Activated CD4-positive, alpha-beta T cell treated with anti-CD3 and anti-CD28 coated beads, Interleukin-2, Interleukin-6, amounts not matched to agents 100 ng/mL and 50 ng/mL, durations not matched to agents 16 hours and 8 hours (primary cell): ENCODE data around the gene KRT33B.
"Not testable (repeated sequence)": the region's sequence is repeated elsewhere in the genome, so short reads cannot be mapped to it uniquely, and the experiment has no call there.

Source experiments
- DNase-seq: peaks from one replicate; pipeline ENCODE4 v3.0.0-alpha.2; 2020

Gene KRT33B

GRCh38 chr17:41393294-41393693 lies 23.7 kb upstream of the KRT33B start:
- no peak for DNase-seq

DNA sequence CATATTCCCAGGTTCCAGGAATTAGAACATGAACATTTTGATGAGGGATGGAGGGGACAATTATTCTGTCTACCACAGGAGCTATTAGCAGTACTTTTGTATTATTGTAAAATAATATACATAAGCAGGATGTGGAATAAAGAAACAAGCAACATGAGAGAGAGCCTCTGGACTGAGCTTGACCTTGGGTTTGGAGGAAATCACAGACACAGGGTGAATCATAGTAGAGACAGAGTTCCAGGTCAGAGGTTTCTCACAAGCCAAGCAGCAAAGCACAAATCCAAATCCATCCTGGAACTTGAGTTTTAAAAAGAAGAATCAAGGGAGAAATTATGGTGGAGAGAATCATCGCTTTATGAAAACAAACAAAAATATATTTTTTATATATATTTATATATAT lies 22.7 kb upstream of the KRT33B start:
- no peak for DNase-seq

DNA sequence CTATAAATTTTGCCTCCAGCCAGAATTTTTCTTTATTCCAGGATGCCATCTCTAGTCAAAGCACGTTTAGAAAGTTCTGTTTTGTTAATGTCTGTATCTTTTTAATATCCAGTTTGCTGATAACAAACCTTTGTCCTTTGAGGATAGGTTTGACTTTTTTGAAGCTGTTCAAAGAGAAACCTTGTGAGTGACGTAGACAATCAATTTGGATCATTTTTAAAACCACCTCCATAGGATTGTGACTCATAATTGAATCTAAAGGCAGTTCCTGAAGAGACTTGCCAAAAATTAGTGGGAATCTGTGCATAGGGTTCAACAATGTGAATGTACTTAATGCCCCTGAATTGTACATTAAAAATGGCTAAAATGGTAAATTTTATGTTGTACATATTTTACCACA lies 21.9 kb upstream of the KRT33B start:
- no peak for DNase-seq

DNA sequence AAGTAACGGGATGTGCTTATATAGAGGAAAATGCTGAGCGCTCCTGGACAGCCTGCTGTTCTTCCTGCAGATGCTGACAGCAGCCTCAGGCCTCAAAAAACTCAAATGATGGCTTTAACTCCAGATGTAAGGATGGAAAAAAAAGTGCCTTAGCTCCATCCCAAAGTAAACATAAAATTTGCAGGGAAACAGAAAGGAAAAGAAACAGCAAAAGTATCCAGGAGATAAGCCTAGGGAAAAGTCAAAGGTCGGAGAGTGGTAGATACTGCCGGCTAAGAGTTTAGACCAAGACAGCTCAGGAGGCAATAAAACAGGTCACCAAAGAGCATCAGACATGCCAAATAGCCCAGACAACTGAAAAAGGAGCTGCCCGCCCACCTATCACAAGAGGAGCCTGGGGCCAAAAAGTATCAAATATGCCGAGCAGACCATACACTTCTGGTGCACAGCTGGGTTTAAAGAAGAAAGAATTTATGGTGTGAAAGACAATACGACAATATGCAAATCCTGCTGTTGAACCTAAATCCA lies 20.9 kb upstream of the KRT33B start:
- no peak for DNase-seq

- no peak for DNase-seq
Observed at GRCh38 chr17:41387670-41388069, 18.1 kb upstream of the KRT33B start.

DNA sequence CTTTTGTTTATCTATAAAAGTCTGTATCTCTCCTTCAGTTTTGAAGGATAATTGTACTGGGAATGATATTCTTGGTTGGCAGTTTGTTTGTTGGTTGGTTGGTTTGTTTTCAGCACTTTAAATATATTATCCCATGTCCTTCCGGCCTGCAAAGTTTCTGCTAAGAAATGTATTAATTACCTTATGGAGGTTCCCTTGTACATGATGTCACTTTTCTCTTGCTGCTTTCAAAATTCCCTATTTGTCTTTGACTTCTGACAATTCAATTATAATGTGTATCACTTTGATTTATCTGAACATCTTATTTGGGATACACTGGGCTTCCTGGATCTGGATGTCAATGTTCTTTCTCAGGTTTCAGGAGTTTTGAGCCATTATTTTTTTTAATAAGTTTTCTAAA lies 16.6 kb upstream of the KRT33B start:
- DNase-seq: no peak

DNA sequence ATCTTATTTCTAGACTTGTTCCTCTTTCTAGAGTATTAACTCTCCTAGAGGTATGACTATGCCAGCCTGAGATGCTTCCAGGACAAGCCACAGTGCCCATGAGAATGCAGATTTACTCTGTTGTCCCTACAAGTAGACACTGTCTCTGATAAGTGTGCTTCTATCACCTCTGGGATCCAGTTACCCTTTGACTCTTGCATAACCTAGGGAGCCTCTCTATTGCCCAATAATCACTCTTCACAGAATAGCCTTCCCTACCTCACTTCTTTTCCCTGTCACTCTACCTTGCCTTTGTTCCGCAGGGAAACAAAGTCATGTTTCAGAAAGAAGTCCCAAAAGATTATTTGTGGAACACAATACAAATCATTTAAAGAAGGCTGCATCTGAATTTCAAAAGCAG lies 14.1 kb upstream of the KRT33B start:
- DNase-seq: no peak

GRCh38 chr17:41382394-41382793 lies 12.8 kb upstream of the KRT33B start:
- DNase-seq: no peak

- DNase-seq: not testable (repeated sequence)
Observed at GRCh38 chr17:41381943-41382342, 12.3 kb upstream of the KRT33B start, which contains the start of gene KRT34. Gene KRT34 (minus strand): TSS chr17:41382306. CDS start chr17:41382246, 60 bp downstream.

DNA sequence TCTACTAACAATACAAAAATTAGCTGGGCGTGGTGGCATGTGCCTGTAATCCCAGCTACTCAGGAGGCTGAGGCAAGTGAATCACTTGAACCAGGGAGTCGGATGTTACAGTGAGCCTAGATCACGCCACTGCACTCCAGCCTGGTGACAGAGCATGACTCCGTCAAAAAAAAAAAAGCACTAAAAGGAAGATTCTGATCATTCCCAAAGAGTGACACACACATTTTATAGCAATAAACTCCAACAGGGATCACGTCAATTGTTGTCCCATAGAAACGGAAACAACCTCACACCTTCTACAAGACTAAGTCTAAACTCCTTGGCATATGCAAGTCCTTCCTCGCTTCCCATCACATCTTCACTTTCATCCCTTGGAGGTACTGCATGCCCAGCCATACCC lies 10.5 kb upstream of the KRT33B start:
- DNase-seq: not testable (repeated sequence)

DNA sequence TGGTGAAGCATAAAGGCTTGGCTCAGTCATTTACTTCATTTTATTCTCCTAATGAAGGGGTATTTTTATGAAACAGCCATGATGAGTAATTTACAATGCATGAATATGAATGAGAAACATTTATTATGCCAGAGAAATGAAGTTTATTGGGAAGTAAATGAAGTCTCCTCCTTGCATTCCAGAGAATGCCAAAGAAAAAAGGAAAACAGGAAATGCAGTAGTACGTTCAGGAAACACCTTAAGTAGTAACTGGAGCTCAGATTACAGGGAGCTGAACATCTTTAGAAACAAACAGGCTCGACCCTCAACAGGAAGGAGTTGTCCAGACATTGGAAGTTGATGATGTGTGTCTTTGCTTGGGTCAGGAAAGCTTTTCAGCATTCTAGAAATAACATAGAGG lies 7.9 kb upstream of the KRT33B start:
- no peak for DNase-seq

- DNase-seq: no peak
Observed at GRCh38 chr17:41369023-41369422, 590 bp downstream of the KRT33B start.

DNA sequence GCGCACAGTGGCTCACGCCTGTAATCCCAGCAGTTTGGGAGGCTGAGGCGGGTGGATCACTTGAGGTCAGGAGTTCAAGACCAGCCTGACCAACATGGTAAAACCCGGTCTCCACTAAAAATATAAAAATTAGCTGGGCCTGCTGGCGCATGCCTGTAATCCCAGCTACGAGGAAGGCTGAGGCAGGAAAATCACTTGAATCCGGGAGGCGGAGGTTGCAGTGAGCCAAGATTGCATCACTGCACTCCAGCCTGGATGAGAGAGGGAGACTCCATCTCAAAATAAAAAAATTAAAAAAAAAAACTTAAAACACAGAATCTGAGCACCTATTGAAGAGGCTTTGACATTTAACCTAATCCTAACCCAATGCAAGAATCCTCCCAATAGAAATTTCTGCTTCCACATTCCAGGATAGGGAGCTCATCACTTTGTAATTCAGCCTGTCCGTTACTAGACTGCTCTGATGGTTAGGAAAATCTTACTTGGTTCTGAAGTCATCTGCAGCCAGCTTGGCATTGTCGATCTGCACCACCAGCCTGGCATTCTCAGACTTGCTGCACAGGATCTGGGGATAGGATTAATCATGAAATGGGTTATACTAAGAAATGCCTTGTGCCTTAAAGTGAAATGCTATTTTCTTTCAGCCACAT lies 2.1 kb downstream of the KRT33B start:
- no peak for DNase-seq

GRCh38 chr17:41366070-41366469 lies 3.5 kb downstream of the KRT33B start:
- DNase-seq: no peak

DNA sequence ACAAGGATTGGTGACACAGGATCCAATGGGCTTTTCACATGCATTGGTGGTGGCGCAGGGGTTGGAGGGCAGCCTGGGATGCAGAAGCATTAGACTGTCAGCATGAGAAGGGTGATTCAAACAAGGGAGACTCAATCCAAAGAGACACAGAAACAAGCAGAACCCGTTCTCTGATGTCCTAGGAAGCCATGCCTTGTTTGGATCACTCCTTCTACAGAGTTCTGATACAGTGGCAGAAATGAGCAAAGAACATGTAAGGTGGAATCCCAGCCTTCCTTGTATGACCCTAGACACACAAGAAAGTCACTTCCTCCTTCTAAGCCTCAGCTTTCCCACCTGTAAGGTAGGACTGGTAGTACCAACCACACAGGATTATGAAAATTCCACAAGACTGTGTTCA lies 5.7 kb downstream of the KRT33B start:
- DNase-seq: no peak

- no peak for DNase-seq
Observed at GRCh38 chr17:41360296-41360995, 9.2 kb downstream of the KRT33B start.

DNA sequence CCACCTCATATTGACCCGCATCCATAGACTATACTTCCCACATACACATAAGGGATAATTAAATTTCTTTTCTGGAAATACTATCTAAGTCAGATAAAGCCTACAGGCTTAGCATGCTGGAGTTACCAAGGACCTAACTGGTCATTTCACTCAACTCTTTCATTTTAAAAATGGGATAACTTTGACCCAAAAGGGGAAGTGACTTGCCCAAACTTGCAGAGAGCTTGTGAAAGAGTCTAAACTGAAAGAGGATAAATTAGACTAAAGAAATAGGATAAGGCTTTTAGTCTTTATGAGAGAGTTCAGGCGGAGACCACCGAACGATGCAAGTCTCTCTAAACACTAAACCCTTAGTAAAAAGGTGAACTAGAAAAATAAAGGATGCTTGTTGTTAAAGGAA lies 15.1 kb downstream of the KRT33B start:
- no peak for DNase-seq

DNA sequence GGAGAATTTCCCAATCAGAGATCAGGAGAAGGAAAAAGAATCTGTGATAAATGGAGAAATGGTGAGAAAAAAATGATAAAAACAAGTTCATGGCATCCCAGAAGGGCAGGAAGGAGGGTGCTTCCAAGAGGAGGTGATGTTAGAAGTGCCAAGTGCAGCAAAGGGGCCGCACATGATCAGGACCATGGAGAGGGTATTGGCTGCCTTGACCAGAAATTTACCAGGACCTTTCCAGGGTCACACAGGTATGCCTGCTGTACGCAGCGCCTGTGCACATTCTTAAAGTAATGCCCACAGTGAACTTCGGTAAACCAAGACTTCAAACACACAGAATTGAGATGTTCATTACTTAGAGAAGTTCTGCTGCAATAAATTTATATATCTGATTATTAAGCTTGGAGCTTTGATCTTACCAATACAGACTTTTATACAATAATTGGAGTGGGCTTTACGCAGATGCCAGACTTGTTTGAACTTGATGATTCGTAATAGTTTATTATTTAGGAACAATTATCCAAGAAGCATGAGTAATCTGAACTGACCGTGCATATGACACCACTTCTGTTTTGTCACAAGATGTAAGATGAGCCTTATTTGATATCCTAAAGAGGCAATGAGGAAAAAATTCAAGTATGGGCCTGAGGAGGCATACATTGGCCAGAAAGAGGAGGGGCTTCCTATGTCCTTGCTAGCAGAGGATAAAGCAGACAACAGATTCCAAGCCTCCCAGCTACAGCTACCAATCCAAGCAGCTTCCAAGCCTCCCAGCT lies 16.8 kb downstream of the KRT33B start:
- no peak for DNase-seq

- no peak for DNase-seq
Observed at GRCh38 chr17:41351177-41351576, 18.4 kb downstream of the KRT33B start.

GRCh38 chr17:41350381-41350878 lies 19.2 kb downstream of the KRT33B start, which contains the start of gene KRT33A:
Gene KRT33A (minus strand): TSS chr17:41350828. CDS start chr17:41350767, 61 bp downstream.
- not testable (repeated sequence) for DNase-seq

- no peak for DNase-seq
Observed at GRCh38 chr17:41347869-41348760, 21.5 kb downstream of the KRT33B start.

DNA sequence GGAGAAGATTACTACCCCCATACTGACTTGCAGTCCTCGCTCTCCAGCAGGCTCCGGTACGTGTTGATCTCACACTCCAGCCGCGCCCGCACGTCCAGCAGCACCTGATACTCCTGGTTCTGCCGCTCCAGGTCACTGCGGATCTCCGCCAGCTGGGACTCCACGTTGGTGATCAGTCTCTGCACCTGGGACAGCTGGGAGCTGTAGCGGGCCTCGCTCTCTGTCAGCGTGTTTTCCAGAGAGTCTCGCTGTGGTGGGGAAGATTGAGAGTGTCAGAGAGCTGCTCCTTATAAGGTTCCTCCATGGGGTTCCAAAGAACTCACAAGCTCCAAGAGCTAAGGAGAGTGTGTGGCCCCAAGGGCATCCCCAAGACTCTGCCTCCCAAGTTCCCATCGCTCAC lies 23.2 kb downstream of the KRT33B start:
- DNase-seq: not testable (repeated sequence)
